ENCODE data around the gene CALM1.

DNA sequence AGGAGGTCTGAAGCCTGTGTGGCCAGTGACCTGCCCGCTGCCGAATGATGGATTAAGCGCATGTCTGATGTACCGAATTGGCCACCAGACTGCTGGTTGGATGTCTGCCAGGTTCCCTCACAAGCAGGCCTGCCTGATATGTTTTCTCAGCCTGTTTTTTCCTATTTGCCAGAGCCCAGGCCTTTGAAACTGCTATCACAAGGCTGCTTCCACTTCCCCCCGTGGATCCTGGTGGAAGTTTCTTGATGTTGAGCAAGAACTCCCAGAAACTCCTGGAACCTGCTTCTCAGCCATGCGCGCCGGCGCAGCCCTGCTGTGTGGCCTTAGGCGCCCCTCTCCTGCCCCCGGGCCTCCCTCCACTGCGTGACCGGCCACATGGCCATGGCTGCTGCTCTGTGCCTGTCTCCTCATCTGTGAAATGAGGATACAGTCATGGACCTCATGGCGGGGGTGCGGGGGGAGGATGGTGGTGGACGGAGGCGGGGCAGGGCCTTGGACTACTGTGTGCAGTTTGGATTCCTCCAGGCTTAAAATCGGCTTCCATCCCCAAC, 56.6 kb downstream of the CALM1 start:
- TF ChIP-seq CSDC2 (CRISPR knock-in tag; IDR thresholded peaks at IDR 0.05) (no peak), POU6F1 (CRISPR knock-in tag; IDR thresholded peaks at IDR 0.05; ENCODE audit: borderline replicate concordance, low read depth) (no peak), ZNF8 (CRISPR knock-in tag; IDR thresholded peaks at IDR 0.05) (no peak), OSR1 (CRISPR knock-in tag; IDR thresholded peaks at IDR 0.05) (no peak), ZFP30 (CRISPR knock-in tag; IDR thresholded peaks at IDR 0.05) (no peak), ARNTL (CRISPR knock-in tag; IDR thresholded peaks at IDR 0.05; ENCODE audit: borderline replicate concordance, low read depth) (no peak), RARB (CRISPR knock-in tag; IDR thresholded peaks at IDR 0.05) (no peak), PATZ1 (CRISPR knock-in tag; IDR thresholded peaks at IDR 0.05; ENCODE audit: borderline replicate concordance) (peak; percentile 45; the same call in 1 of the 2 replicates)
- TF ChIP-seq, protein P1, sequence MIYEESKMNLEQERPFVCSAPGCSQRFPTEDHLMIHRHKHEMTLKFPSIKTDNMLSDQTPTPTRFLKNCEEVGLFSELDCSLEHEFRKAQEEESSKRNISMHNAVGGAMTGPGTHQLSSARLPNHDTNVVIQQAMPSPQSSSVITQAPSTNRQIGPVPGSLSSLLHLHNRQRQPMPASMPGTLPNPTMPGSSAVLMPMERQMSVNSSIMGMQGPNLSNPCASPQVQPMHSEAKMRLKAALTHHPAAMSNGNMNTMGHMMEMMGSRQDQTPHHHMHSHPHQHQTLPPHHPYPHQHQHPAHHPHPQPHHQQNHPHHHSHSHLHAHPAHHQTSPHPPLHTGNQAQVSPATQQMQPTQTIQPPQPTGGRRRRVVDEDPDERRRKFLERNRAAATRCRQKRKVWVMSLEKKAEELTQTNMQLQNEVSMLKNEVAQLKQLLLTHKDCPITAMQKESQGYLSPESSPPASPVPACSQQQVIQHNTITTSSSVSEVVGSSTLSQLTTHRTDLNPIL (CRISPR knock-in tag; IDR thresholded peaks at IDR 0.05; ENCODE audit: low read depth), result no peak
